MCF 10A (cell line): ENCODE results near the gene CACNA2D3. TPM values are rescaled to one million over a fixed set of nuclear protein-coding genes. Genes with fewer than 3 reads are reported as not detected.

Source experiments
- BruUV-seq: library from RNA; stranded (reverse); fragments of 400-500 nt; replicated peaks from 2 replicates; lab custom pipeline; 2021; lab: Mats Ljungman, UMichigan
- CTCF ChIA-PET: fragments of 300-600 bp; sonication (Branson Sonifier 250); formaldehyde crosslinking; extraction: SDS; loops from one replicate; lab custom pipeline; 2021; ENCODE audit warnings: antibody characterized with exemption, inconsistent platforms; lab: Yijun Ruan, JAX
- POLR2A ChIA-PET: fragments of 300-600, 350-650 bp; sonication (Branson Sonifier 250); formaldehyde crosslinking; extraction: SDS; loops from one replicate; lab custom pipeline; 2020; ENCODE audit warnings: antibody characterized with exemption, inconsistent platforms; lab: Yijun Ruan, JAX
- DNase-seq: peaks from one replicate; pipeline ENCODE4 v3.0.0-alpha.2; 2018; ENCODE audit not compliant: unreplicated experiment
- H3K27ac Mint-ChIP-seq: one replicate; pipeline ENCODE4 v1.8.0; 2022; ENCODE audit warnings: mild to moderate bottlenecking, low read depth, mixed read lengths; ENCODE audit not compliant: unreplicated experiment
- H3K27me3 Mint-ChIP-seq: one replicate; pipeline ENCODE4 v1.8.0; 2022; ENCODE audit warnings: mixed read lengths; ENCODE audit not compliant: insufficient read depth, unreplicated experiment
- H3K36me3 Mint-ChIP-seq: one replicate; pipeline ENCODE4 v1.8.0; 2022; ENCODE audit warnings: mild to moderate bottlenecking, moderate library complexity, mixed read lengths; ENCODE audit not compliant: insufficient read depth, unreplicated experiment
- H3K4me1 Mint-ChIP-seq: one replicate; pipeline ENCODE4 v1.8.0; 2022; ENCODE audit warnings: mixed read lengths; ENCODE audit not compliant: insufficient read depth, unreplicated experiment
- H3K4me3 Mint-ChIP-seq: one replicate; pipeline ENCODE4 v1.8.0; 2022; ENCODE audit warnings: mild to moderate bottlenecking, moderate library complexity, mixed read lengths; ENCODE audit not compliant: unreplicated experiment
- H3K9me3 Mint-ChIP-seq: one replicate; pipeline ENCODE4 v1.8.0; 2022; ENCODE audit warnings: mixed read lengths; ENCODE audit not compliant: unreplicated experiment
- intact Hi-C: fragments of 100-400 bp; cut with micrococcal nuclease; formaldehyde crosslinking; loops from 2 replicates; pipeline ENCODE4 v1.14.1; 2022
- total RNA-seq: library from RNA; stranded (reverse); gene quantifications from 2 replicates; pipeline ENCODE4 v1.2.3, GENCODE V29; 2022
- TF ChIP-seq, protein P1 (sequence below): fragments of 200-600 bp; IDR thresholded peaks from one replicate; pipeline ENCODE4 v1.8.0; 2022; ENCODE audit warnings: antibody characterized with exemption, mild to moderate bottlenecking; ENCODE audit not compliant: unreplicated experiment

The CACNA2D3 gene
- total RNA-seq, 1 experiment from 2014 or later, result 2.3 TPM

DNA sequence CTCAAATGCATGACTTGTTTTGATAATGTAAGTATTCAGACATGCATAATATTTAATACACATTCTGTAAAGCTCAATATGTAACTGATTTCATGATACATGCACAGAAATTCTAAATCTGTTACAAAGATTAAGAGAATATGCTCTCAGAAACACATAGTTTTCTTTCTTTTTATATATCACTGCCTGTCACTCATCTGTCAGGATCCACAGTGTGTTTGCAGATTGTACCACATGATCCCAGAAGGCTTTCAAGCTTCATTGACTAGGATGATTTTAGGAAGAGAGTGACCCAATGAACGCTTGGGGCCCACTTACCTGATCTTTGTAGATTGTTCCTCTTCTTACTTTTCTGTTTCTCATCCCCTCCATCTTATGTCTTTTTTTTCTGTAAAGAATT, 261.9 kb downstream of the CACNA2D3 start:
- no peak for DNase-seq
- peaks cover 7% of the 10 kb centered on the region for H3K9me3 Mint-ChIP-seq
- POLR2A ChIA-PET, result no interaction called here
- TF ChIP-seq, protein P1, sequence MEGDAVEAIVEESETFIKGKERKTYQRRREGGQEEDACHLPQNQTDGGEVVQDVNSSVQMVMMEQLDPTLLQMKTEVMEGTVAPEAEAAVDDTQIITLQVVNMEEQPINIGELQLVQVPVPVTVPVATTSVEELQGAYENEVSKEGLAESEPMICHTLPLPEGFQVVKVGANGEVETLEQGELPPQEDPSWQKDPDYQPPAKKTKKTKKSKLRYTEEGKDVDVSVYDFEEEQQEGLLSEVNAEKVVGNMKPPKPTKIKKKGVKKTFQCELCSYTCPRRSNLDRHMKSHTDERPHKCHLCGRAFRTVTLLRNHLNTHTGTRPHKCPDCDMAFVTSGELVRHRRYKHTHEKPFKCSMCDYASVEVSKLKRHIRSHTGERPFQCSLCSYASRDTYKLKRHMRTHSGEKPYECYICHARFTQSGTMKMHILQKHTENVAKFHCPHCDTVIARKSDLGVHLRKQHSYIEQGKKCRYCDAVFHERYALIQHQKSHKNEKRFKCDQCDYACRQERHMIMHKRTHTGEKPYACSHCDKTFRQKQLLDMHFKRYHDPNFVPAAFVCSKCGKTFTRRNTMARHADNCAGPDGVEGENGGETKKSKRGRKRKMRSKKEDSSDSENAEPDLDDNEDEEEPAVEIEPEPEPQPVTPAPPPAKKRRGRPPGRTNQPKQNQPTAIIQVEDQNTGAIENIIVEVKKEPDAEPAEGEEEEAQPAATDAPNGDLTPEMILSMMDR, result no peak
- peaks cover 25% of the 10 kb centered on the region for H3K27me3 Mint-ChIP-seq
- no peaks in the 10 kb centered on the region for H3K4me1 Mint-ChIP-seq
- CTCF ChIA-PET, result interaction anchor here (0.8 kb wide), 1 partner anchor 136 kb away, joined by 4 read pairs; no protein-coding TSS in a partner anchor
- BruUV-seq, result no TSS peak
- intact Hi-C loops, result no loop called here
- H3K27ac Mint-ChIP-seq, result no peak overlapping the region
- no peaks in the 10 kb centered on the region for H3K36me3 Mint-ChIP-seq
- no peak overlapping the region for H3K4me3 Mint-ChIP-seq

DNA sequence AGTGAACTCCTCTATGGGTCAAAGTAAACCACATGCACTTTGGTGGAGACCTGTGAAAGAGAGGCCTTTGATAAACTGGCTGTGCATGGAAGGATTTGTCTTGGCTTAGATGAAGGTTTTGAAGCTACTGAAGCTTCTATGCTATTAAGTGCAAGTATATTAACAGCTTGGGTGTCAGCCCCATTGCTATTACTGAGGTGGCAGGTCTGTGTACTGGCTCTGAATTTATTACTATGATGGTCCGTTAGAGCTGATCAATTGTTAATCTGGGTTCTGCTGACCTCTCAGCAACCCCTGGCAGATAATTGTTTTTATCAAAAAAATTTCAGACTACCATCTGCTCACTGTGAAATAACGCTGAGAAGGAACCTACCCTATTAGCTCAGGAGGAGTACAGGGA, 268.2 kb downstream of the CACNA2D3 start:
- ChIA-PET POLR2A (no interaction called here), CTCF (interaction anchor here (0.9 kb wide), 1 partner anchor 16 kb away, joined by 6 read pairs; no protein-coding TSS in a partner anchor)
- no peak for DNase-seq
- H3K36me3 Mint-ChIP-seq, result no peaks in the 10 kb centered on the region
- no peak overlapping the region for H3K27ac Mint-ChIP-seq
- H3K27me3 Mint-ChIP-seq, result peaks cover 33% of the 10 kb centered on the region
- intact Hi-C loops, result no loop called here
- no peaks in the 10 kb centered on the region for H3K4me1 Mint-ChIP-seq
- H3K4me3 Mint-ChIP-seq, result no peak overlapping the region
- peaks cover 7% of the 10 kb centered on the region for H3K9me3 Mint-ChIP-seq
- TF ChIP-seq, protein P1, result no peak
- BruUV-seq, result no TSS peak

DNA sequence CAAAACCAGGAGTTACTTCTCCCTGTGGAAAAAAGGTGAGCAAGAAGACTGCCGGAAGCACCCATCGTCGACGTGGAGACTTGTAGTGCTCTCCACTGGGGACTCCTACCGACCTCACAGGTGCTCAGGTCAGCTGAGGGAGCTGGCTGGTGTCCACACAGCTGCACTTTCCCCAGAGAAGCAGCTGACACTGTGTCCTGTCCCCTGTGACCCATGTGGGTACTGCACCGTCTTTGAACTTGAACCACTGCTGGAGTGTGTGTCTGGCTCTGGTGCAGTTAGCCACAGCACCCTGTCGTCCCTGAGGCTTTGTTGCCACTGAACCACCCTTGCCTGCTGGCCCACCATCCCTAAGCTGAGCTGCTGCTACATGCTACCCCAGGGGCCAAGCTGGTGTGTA, 270.8 kb downstream of the CACNA2D3 start:
- H3K27me3 Mint-ChIP-seq, result peaks cover 33% of the 10 kb centered on the region
- H3K27ac Mint-ChIP-seq, result no peak overlapping the region
- TF ChIP-seq, protein P1, result no peak
- CTCF ChIA-PET, result interaction anchor here (1.3 kb wide), 1 partner anchor 246 kb away, joined by 3 read pairs; no protein-coding TSS in a partner anchor
- H3K4me1 Mint-ChIP-seq, result no peaks in the 10 kb centered on the region
- peaks cover 4% of the 10 kb centered on the region for H3K9me3 Mint-ChIP-seq
- H3K36me3 Mint-ChIP-seq, result no peaks in the 10 kb centered on the region
- no TSS peak for BruUV-seq
- H3K4me3 Mint-ChIP-seq, result no peak overlapping the region
- POLR2A ChIA-PET, result no interaction called here
- no peak for DNase-seq
- intact Hi-C loops, result no loop called here

DNA sequence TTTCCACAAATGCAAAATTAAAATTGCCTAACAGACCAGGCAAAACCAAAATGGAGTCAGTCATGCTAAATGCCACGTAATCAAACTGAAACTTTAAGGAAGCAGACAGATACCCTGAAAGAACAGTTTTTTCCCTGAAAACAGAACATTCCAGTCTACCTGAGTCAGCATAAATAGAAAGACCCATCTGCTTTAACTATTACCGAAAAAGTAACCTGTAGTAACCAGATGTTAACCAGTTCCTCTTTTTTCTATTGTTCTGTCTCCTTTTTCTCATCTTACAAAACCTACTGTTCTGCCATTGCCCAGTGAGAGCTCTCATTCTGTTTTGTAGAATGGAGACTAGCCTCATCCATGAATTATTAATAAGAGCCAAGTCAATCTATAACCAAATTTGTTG, 286.0 kb downstream of the CACNA2D3 start:
- POLR2A ChIA-PET, result interaction anchor here (1.1 kb wide), 1 partner anchor 467 kb away, joined by 3 read pairs; no protein-coding TSS in a partner anchor
- H3K36me3 Mint-ChIP-seq, result no peaks in the 10 kb centered on the region
- no peaks in the 10 kb centered on the region for H3K9me3 Mint-ChIP-seq
- TF ChIP-seq, protein P1, result no peak
- no peaks in the 10 kb centered on the region for H3K4me1 Mint-ChIP-seq
- peaks cover 27% of the 10 kb centered on the region for H3K27me3 Mint-ChIP-seq
- no peak overlapping the region for H3K27ac Mint-ChIP-seq
- CTCF ChIA-PET, result interaction anchor here (1.7 kb wide), 1 partner anchor 21 kb away, joined by 3 read pairs; no protein-coding TSS in a partner anchor
- H3K4me3 Mint-ChIP-seq, result no peak overlapping the region
- BruUV-seq, result no TSS peak
- intact Hi-C loops, result no loop called here
- DNase-seq, result no peak
